CMK (cell line): ENCODE data around the gene PKNOX2.

ENCODE experiments used
- DNase-seq: peaks from one replicate; pipeline ENCODE4 v3.0.0-alpha.2; 2010; ENCODE audit warnings: low read depth

PKNOX2 gene

DNA sequence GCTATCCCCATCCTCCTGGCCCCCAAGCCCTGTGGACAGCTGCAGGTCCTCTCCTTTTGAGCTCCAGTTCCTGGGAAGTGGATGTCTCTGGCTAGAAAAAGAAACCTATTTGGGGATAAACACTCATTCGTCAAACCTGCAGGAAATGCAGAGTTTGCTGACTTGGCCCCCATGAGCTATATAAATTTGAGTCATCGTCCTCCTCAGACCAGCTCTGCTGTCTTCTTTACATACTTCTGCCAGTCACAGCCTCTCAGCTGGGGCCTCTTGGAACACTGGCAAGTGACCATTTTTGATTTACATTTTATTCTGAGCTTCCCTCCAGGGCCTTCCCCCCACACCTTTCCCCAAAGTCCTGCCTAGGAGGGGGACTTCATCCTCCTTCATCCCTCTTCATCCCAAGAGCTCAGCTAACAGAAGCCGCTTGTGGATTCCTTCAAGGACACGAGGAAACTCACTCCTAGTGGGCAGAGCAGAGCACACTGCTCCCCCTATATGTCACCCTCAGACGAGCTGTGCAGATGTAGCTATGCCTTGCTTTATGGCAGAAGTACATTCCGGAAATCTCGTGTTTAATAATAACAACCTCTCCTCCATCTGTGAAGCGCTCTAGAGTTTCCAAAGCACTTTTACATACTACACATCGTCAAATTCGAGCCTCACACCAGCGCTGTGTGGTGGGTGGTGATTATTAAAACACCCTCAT, 199.7 kb downstream of the PKNOX2 start:
- no peak for DNase-seq

DNA sequence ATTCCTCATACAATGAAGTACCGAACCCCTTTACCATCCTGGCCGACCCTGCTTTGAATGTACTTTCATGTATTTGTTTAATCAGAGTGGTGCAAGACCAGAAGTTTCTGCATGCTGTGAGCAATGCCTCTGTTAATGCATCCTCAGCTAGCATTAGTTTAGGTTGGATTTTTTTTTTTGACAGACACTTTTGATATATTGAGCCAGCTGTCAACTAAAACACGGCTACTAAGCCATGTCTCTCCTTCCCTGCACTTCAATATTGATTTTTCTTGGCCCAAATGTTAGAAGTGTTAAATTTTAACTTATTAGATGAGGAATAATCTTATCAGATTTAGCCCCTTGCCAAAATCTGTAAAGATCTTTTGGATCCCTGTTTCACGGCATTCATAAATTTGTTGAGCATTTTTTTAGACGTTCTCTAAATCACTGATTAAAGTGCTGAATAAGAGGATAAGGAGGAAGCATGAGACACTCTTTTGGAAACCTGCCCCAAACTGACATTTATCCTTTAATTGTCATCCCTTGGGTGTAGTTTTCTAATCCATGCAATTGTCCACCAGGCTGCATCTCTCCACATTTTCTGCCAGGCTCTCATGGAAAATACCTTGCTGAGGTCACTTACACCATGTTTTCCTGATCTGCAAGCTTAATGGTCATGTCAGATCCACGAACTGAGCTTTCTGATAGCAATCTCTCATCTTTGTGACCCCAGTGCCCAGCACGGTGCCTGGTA, 200.8 kb downstream of the PKNOX2 start:
- DNase-seq: no peak

DNA sequence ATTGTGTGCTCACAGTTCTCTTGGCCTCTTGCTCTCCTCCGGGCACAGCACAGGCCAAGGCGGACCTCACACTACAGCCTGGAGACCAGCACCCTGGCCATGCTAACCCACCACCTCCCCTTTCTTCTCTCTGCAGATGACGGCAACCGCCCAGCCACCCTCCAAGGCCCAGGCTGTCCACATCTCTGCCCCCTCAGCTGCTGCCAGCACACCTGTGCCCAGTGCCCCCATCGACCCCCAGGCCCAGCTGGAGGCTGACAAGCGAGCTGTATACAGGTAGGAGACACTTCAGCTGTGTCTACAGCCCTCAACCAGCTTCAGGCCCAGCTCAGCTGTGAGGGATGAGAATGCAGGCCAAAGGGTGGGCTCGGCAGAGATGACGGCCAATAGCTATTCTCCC, 203.2 kb downstream of the PKNOX2 start:
- DNase-seq: no peak

DNA sequence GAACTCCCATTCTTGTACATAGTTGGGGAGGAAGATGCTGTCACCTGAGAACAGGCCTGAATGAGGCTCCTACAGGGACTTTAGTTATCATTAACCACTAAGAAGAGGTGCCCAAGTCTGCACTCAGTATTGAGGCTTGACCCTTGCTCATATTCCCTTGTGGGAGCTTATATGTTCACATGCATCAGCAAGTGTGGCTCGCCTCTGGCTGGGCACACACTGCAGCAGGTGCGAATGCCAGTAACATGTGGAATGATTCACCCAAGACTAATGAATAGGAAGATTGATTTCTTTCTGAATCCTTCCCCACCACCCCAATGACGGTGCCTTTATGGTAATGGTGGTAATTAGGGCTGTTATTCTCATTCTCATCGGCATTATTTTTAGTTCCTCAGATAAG, 204.2 kb downstream of the PKNOX2 start:
- no peak for DNase-seq

DNA sequence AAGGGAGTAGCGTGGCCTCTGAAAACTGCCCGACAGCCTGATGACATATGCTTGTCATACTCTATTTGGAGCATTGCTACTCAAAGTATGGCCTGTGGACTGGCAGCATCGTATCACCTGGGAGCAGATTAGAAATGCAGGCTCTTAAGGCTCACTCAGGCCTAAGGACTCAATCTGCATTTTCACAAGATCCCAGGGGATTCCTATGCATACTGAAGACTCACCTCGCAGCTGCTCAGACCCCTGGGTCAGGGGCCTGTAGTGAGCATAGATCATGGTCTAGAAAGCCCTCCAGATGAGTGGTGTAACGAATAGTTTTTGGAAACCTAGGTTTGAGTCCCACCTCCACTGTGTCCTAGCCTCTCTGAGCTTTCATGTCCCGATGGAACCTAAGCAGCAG, 205.3 kb downstream of the PKNOX2 start:
- no peak for DNase-seq

DNA sequence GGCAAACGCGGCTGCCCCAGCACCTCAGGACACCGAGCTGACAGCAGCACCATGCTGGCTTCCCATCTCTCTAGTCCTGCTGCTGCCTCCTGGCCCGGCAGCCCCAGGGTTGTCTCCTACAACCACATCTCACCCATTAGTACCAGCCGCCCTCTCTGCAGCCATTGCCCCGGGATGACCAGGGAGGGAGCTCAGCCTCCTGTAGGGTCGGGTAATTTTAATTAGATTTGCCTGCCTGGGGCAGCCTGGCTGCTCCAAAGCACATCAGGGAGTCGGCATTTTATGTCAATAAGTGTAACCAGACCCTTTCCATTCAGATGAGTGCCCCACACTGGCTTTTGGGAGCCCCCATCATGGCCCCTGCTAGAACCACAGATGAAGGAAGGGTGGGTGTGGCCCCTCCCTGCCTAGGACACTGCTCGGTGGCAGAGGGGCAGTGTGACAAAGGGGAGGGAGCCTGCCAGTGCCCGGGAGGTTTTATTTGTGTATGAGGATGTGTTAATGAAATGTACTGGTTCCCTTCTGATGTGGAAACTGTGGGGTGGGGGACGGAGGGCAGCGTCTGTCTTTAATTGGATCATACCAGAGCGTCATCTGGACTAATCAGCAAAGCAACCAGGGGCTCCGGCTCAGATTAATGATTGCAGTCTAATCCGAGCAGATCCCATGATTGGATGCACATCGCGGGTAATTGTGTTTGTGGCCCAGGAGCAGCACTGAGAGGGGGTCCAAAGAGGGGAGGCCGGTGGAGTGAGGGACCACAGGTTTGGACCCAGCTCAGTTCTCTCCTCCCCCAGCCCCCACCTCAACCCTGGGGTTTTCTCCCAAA, 206.2 kb downstream of the PKNOX2 start:
- DNase-seq: no peak

DNA sequence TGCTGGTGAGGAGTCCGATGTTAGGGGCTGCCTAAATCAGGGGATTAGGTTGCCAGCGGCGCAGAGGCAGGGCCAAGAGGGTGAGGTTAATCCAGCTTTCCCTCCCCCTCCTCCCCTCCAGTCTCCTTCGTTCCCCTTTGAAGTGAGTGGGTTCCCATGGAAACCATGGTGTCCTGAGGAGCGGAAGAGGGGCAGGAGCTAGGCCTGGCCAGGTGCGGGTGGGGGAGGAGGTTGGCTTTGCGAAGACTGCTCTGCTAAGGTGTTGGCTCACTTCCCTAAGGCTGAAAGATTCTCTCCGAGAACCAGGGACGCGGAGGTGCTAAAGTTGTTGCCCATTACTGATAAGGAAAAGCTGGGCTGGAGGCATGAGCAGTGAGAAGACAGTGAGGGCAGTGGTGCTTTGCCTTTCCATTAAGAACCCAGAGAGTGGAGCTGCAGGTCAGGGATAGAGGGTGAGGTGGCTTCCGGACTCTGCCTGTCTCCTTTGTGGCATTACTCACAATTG, 206.9 kb downstream of the PKNOX2 start:
- DNase-seq: no peak

DNA sequence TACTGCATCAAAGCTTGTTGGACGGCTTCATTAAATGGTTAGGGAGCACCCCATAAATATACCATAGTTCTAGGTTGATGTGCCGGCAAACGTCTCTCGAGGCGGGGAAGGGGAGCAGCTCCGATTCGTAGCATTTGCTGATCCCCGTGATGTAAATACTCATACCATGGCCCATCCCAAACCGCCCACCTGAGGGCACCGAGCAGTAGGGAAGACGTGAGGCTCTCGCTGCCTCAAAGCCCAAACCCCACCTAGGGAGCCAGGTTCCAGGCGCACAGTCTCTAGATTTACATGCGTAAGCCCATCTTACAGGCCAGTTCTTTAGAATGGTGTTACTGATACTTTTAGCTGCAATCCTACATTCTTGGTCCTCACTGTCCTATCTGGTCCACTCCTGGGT, 207.5 kb downstream of the PKNOX2 start:
- DNase-seq: no peak

DNA sequence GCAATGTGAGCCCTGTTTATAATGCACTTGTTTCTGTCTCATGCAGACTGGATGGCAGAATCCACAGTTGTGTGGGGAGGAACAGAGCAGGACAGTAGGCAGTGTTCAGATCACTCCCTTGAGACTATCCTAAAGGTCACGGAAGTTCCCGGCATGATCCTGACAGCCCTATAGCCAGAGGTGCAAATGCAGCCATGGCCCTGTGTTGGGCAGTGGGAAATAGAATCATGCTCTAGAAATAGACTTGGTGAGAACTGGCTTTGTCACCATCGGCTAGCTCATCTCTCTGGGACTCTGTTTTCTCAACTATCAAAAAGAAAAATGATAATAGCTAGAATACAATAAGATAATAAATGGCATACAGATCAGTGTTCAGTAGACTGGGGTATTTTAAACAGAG, 208.4 kb downstream of the PKNOX2 start:
- no peak for DNase-seq

DNA sequence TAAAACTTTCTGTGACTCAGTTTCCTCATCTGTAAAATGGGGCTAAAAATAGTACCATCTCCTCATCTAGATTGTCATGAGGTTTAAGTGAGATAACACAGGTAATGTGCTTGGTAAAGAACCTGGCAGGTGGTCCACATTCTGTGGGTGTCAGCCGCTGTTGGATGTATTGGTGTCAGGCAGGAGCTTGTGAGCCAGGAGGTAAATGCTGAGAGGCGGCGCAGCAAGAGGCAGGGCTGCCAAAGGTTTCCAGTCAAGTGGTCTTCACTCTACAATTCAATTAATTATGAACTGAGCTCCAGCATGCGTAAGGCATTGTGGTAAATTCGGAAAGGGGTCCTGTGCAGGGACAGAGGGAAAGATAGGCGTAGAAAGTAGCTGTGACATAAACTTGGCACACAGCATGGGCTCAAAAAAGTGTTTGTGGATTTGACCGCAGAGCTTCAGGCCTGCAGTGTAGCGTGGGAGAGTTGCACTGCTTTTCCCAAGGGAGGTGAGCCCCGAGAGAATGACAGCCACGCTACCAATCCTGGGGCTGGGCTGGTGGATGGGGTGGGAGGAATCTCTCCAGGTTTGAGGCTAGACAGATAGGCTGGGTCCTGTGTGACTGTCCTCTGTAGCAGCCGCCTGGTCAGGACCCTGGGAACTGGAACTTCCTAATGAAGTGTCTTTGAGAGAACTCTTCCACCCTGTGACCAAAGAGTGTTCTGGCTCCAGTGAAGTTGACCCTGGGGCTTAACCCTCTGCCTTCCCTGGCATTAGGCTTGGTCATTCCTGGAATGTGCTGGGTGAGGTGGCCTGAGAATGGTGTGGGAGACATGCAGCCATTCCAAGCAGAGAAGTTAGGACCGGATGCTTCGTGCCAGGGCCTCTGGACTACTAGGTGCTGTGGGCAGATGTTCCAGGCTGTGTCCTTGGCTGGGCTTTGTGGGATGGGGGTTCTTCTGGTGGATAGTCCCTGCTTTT, 209.2 kb downstream of the PKNOX2 start:
- DNase-seq: no peak

DNA sequence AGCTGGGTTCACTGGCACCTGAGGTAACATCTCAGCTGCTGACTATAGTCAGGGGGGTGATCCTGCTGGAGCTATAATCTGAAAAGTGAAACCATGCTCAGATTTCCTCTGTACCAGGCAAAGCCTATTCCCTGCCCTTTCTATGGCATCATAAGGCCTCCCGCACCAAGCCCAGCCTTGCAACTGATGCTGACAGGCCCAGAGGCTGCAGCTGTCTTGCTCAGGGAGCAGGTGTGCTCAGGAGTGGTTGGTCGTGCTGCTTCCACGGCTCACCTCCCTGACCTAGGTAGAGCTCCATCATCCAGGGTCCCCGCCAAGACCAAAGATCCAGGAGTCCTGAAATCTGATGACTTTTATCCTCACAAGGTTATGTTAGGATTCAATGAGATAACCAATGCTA, 209.8 kb downstream of the PKNOX2 start:
- no peak for DNase-seq

DNA sequence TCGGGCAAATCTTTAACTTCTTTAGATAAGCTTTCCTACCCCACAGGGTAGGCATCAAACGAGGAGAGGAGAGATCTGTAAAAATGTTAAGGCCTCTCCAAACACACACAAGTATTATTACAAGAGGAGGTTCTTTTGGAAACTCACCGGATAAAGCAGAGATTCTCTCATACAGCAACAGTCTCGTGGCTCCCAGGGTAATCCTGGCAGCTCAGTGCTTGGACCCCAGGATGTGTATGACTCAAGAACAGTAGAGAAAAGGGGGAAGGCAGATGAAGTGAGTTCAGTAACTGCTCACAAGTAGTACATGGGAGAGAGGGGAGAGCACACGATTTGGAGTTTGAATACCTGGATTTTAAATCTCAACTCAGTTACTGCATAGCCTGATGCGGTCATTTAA, 210.6 kb downstream of the PKNOX2 start:
- DNase-seq: no peak

DNA sequence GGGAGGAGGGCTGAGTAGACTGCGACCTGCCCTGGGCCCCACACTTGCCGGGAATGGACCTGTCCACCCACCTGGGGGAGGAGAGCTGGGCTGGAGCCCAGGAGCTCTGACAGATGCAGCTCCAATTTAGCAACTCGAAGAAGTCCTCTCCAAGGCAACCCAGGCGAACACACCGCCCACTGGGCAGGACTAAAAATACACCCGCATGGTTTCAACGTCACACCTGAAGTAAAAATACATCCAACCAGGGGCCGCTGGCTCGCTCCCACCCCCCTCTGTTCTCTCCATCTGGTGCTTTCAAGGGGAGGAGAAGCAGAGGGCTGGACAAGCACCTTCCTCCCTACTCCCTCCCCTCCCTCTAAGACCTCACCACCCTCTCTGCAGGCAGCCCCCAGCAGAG, 211.6 kb downstream of the PKNOX2 start:
- DNase-seq: no peak

DNA sequence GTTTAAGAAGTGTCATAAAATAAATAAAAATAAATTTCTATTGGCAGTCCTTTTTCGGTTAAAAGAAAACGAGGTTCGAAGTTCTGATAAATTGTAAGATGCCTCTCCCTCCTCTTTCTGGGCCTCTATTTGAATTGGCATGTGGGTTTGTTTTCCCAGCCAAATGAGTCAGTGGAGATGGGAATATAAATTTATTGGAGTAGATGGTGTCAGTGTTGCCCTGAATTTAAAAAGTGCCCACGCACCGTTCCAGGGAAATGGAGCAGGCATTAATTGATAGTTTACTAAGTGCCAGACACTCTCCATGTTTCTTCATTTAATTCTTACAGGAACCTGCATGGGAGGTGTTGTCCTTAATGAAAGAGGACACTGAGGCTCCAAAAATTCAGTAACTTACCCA, 212.3 kb downstream of the PKNOX2 start:
- DNase-seq: no peak

DNA sequence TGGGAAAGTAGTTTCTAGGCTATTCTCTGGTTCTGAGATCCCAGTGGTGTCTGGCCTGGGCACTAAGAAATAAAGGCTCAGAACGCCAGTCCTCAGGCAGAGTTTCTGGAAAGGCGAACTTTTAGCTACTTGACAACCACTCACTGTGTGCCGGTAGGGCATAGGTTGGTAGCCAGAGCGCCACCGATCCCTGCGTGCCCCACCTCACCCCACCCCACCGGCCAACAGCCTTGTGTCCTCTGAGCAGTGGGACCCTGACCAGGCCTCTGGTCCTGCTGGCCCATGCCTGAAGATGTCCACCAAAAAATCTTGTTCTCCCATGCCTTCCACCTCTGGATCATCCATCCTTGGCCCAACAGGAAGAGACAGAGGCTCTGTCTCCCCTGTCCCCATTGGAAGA, 213.5 kb downstream of the PKNOX2 start:
- DNase-seq: no peak

DNA sequence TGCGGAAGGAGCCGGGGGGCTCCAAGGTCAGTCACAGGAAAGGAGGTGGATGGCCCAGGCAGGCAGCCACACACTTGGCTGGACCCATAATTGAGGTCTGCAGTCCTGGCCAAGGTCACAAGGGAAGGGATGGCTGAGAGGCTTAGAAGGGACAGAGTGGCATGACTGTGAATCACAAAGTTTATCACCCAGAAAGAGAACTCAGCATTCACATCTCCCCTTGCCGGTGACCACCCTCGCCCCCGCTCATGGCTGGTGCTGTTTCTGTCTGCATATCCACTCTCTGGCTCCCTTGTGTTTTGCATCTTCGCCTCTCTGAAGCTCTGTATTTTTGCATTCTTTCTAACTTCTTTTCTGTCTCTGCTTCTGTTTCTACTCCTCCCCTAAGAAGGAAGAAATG, 214.0 kb downstream of the PKNOX2 start:
- no peak for DNase-seq

DNA sequence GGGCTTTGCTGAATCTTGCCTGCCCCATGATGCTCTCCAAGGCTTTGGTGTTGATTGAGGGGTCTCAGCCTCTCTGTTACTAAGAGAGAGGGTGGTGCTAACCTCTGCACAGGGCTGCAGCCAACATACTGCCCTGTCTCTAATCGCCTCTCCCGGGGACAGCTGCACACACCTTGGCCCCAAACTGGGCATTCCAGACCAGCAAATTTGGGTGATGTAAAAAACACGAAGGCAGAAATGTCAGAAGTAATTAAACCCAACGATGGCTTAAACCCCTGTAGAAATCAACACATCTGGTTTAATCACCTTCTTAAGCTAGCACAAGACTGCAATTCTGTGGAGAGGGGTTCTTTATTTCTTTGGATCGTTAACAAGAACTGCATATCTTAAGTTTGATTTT, 215.0 kb downstream of the PKNOX2 start:
- DNase-seq: no peak

DNA sequence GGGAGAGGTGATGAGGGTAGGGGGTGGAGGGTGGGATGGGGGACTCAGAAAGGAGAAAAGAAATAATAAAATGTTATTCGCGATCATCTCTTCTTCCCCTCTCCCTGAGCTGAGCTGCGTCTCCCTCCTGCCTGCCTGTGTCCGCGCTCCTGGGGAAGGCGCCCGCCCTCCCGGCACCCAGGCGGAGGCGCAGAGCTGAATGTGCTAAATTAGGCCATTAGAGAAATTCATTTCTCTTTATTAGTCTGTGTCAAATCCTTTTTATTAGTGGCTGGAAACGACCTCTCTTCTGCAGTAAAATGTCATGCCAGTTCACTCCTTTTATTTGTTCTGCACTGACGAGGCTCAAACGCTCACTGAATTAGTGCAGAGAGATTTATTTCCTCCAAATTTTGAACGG, 215.4 kb downstream of the PKNOX2 start:
- no peak for DNase-seq

DNA sequence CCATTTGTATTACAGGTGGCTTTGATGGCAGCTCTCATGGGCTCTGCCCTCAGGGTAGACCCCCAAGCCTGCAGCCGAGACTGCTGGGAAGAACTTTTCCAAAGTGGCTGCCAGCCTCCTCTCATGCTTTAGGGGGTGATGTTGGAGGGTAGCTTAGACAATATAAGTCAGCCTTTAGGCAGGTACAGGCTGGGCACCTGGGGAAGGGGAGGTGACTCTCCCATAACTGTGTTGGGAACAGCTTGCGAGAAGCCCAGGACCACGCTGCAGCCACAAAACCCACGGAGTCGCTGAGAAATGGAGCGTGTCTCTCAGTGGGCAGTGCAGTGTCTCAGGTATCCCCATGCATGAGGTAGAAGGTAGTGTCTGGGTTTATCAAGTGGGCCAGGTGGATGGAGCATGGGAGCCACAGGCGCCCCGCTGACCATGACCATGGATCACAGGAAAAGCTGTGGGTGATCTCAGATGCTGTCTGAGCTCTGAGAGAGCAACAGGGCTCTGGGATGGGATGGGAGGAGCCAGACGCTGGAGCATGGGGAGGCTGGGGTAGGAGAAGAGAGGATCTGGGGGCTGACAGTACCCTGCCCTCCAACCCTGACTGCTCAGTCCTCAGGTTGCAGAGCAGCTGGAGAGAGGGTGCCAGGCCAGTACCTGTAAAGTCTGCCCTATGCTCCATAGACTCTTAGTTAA, 216.3 kb downstream of the PKNOX2 start:
- DNase-seq: no peak

DNA sequence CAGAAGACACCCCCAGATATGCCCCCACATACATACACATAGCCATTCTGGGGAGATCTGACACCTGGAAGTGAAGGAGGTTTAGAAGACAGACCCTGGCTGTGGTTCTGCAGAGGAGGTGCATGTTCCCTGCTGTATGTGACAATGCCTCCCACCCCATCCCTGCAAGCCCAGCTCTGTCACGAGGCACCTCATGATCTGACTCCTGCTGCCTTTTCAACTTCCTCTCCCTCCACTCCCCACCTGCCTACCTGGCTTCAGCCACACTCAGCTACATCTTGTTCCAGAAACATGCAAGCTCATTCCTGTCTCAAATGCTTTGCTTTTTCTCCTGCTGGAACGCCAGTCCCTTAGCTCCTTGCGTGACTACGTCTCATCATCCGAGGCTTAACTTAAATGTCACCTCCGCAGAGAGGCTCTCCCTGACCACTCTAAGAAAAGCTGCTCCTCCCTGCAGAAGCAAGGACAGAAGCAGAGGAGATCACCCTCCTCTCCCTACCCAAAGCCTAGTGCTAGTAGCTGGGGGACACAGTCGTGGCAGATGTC, 217.0 kb downstream of the PKNOX2 start:
- no peak for DNase-seq

DNA sequence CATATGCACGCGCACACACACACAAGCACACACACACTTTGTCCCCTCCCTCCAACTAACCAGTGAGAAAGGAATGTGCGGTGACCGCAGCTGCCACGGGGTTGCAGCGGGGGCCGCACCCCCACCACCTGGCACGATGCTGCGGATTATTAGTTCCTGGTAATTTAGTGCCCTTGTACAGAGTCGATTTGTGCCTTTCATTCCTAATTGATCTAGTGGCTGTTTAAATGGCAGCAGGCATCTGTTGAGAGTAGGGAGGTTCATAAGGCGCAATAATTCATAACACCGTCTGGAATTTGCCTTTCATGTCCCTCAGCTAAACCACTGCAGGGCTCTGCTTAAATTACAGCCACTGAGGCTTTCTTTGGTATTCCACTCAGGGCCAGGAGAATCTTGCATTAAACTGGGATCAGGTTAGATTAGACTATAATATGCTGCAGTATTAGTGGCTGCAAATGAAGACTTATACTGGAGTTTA, 217.8 kb downstream of the PKNOX2 start:
- DNase-seq: no peak
